ENCODE data around the gene NPL. TPM values are rescaled to one million over a fixed set of nuclear protein-coding genes. Genes with fewer than 3 reads are reported as not detected.

The NPL gene
- total and polyA plus RNA-seq, 2 donors (not counting 3 experiments of a cell fraction or from before 2014, with no cell fraction given), result 0.14 to 0.75 TPM

- Histone ChIP-seq H4K20me1 (replicated peaks; ENCODE audit: control insufficient read depth, extremely low read depth, insufficient read depth, low read length) (no peaks in the 10 kb centered on the region), H3K4me1 (ENCODE audit: control insufficient read depth, extremely low read depth, insufficient read depth, low read length) (no peaks in the 10 kb centered on the region), H3K4me3 (replicated peaks in 1 of 3; ENCODE audit: insufficient read depth in 1 of 3, low read depth in 1 of 3, low read length in 3 of 3) (no peak overlapping the region), H2AFZ (ENCODE audit: low read depth, low read length) (no peak overlapping the region), H3K9me1 (replicated peaks; ENCODE audit: control insufficient read depth, extremely low read depth, insufficient read depth, low read length) (no peaks in the 10 kb centered on the region), H3K27me3 (ENCODE audit: control insufficient read depth in 2 of 2, insufficient read depth in 2 of 2, low read length in 2 of 2) (no peaks in the 10 kb centered on the region), H3K27ac (ENCODE audit: insufficient read depth, low read depth, low read length) (no peak overlapping the region), H3K4me2 (ENCODE audit: insufficient read depth, low read length) (no peak overlapping the region), H3K9me3 (replicated peaks; ENCODE audit: control insufficient read depth, insufficient read depth, low read length) (no peaks in the 10 kb centered on the region), H3K9ac (replicated peaks; ENCODE audit: extremely low read depth, insufficient read depth, low read length) (no peak overlapping the region), H3K79me2 (ENCODE audit: control insufficient read depth, insufficient read depth, low read length) (no peaks in the 10 kb centered on the region), H3K36me3 (ENCODE audit: control insufficient read depth in 2 of 2, extremely low read depth in 1 of 2, insufficient read depth in 2 of 2, low read length in 2 of 2) (no peaks in the 10 kb centered on the region)
- ChIA-PET POLR2A (no interaction called here), CTCF (no interaction called here)
- no peak for TF ChIP-seq POLR2AphosphoS5 (IDR thresholded peaks at IDR 0.05; ENCODE audit: insufficient read depth, low read depth, low read length)
- no peak for TF ChIP-seq CTCF (IDR thresholded peaks at IDR 0.05; ENCODE audit: extremely low read depth in 1 of 2, insufficient read depth in 1 of 2, low read depth in 1 of 2, low read length in 2 of 2)
- FAIRE-seq (no peak), DNase-seq (ENCODE audit: low read depth, low spot score) (no peak)
- no TSS peak for BruUV-seq (replicated peaks)
- intact Hi-C loops (cut with micrococcal nuclease) (no loop called here), dilution Hi-C loops (cut with MboI; ENCODE audit: extremely low pct_ligation_motif_present, low sequenced_read_pairs) (no loop called here)
Measured at GRCh38 chr1:182742780-182743179, 46.8 kb upstream of the NPL start.

GRCh38 chr1:182752077-182752988 is 37.2 kb upstream of the NPL start:
- ChIA-PET POLR2A (no interaction called here), CTCF (interaction anchor here (1.2 kb wide), 1 partner anchor 152 kb away, joined by 3 read pairs; no protein-coding TSS in a partner anchor)
- no peak for TF ChIP-seq JUN (IDR thresholded peaks at IDR 0.05; ENCODE audit: borderline replicate concordance, insufficient read depth, insufficient read length, low read depth)
- TF ChIP-seq MAX (IDR thresholded peaks at IDR 0.05; ENCODE audit: insufficient read depth, insufficient read length), result no peak
- no peak for TF ChIP-seq CTCF (IDR thresholded peaks at IDR 0.05; ENCODE audit: extremely low read depth in 1 of 2, insufficient read depth in 1 of 2, low read depth in 1 of 2, low read length in 2 of 2)
- TF ChIP-seq POLR2A (IDR thresholded peaks at IDR 0.05; ENCODE audit: low read depth, low read length), result no peak
- no peak for TF ChIP-seq EZH2 (IDR thresholded peaks at IDR 0.05; ENCODE audit: borderline replicate concordance, low read depth, low read length, severe bottlenecking)
- TF ChIP-seq MYC (IDR thresholded peaks at IDR 0.05; ENCODE audit: low read depth, low read length), result no peak
- TF ChIP-seq GATA2 (IDR thresholded peaks at IDR 0.05; ENCODE audit: insufficient read depth, insufficient read length, low read depth, low read length), result no peak
- TF ChIP-seq POLR2AphosphoS5 (IDR thresholded peaks at IDR 0.05; ENCODE audit: insufficient read depth, low read depth, low read length), result no peak
- TF ChIP-seq FOS (IDR thresholded peaks at IDR 0.05; ENCODE audit: borderline replicate concordance, insufficient read depth, low read length), result no peak
- no TSS peak for BruUV-seq (replicated peaks)
- Histone ChIP-seq H3K9me1 (replicated peaks; ENCODE audit: control insufficient read depth, extremely low read depth, insufficient read depth, low read length) (no peaks in the 10 kb centered on the region), H3K27me3 (ENCODE audit: control insufficient read depth in 2 of 2, insufficient read depth in 2 of 2, low read length in 2 of 2) (no peaks in the 10 kb centered on the region), H4K20me1 (replicated peaks; ENCODE audit: control insufficient read depth, extremely low read depth, insufficient read depth, low read length) (no peaks in the 10 kb centered on the region), H3K9ac (replicated peaks; ENCODE audit: extremely low read depth, insufficient read depth, low read length) (no peak overlapping the region), H3K4me3 (replicated peaks in 1 of 3; ENCODE audit: insufficient read depth in 1 of 3, low read depth in 1 of 3, low read length in 3 of 3) (no peak overlapping the region), H2AFZ (ENCODE audit: low read depth, low read length) (no peak overlapping the region), H3K9me3 (replicated peaks; ENCODE audit: control insufficient read depth, insufficient read depth, low read length) (no peaks in the 10 kb centered on the region), H3K4me1 (ENCODE audit: control insufficient read depth, extremely low read depth, insufficient read depth, low read length) (no peaks in the 10 kb centered on the region), H3K36me3 (ENCODE audit: control insufficient read depth in 2 of 2, extremely low read depth in 1 of 2, insufficient read depth in 2 of 2, low read length in 2 of 2) (no peaks in the 10 kb centered on the region), H3K79me2 (ENCODE audit: control insufficient read depth, insufficient read depth, low read length) (no peaks in the 10 kb centered on the region), H3K4me2 (ENCODE audit: insufficient read depth, low read length) (no peak overlapping the region), H3K27ac (ENCODE audit: insufficient read depth, low read depth, low read length) (no peak overlapping the region)
- intact Hi-C loops (cut with micrococcal nuclease), result no loop called here
- no peak for FAIRE-seq
- dilution Hi-C loops (cut with MboI; ENCODE audit: extremely low pct_ligation_motif_present, low sequenced_read_pairs), result no loop called here
- DNase-seq (ENCODE audit: low read depth, low spot score), result no peak
